CD4-positive, alpha-beta T cell treated with Interleukin-6 at 100 ng/mL for 8 hours (primary cell): ENCODE results near the gene TBC1D22A.
"Not testable (repeated sequence)": the region's sequence is repeated elsewhere in the genome, so short reads cannot be mapped to it uniquely, and the experiment has no call there.

Source experiments
- DNase-seq: peaks from one replicate; pipeline ENCODE4 v3.0.0-alpha.2; 2020; ENCODE audit warnings: mixed read lengths, low spot score

Gene TBC1D22A

GRCh38 chr22:46972901-46973831, 210.7 kb downstream of the TBC1D22A start:
- DNase-seq = no peak

GRCh38 chr22:46974077-46974476, 211.6 kb downstream of the TBC1D22A start:
- no peak for DNase-seq

DNA sequence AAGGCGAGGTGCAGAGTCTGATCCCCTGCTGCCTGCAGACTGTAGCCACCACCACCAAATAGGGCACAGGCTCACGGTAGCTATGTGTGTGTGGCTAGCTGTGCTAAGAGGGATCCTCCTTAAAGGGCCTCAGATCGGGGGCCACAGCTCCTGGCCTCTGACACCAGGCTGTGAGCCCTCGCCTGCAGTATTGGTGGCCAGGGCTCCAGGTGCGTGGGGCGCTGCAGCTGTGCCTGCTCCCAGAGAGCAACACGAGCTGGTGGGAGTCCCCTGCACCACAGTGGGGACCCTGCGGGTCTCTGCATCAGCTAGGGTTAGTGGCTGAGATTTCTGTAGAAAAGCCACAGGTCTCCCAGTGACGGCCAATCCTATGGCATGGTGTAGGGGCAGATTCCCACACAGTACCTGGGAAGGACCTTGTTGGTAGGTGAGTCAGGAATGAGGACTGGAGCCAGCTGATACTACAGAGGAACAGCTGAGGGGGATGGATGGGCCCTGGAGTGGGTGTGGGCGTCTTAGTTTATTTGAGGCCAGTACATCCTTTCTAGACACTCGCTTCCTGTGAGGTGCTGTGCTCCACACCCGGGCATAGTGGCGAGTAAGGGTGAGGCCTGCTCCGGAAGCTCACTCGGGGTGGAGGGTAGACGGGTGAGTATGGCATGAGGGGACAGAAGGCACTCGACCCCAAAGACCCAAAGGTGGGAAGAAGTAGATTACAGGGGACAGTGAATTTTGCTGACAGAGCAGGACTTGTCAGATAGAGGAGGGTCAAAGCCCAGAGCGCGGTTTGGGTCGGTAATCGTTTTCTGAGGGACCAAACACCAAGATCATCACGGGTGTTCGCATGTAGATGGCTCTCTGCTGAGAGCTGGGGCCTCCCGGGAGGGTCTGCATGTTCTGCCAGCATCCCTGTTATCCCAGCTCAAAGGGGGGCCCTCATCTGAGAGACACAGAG, 212.5 kb downstream of the TBC1D22A start:
- no peak for DNase-seq

DNA sequence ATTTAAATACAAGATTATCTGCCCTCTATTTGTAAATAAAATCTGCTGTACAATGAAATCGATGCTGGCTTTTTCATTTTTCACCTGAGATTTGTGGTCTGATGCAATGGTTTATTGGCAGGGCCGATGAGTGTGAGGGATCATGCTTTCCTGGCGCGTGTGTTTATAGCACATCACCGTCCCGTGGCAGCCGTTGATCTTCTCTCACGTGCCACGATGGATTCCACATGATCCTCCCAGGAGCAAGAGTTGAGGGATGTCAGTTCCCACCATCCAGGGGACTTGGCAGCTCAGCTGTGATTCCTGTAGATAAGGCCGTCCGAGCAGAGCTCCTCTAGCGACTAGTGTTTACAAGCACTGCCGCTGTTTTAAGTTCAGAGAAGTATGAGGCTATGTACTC, 213.7 kb downstream of the TBC1D22A start:
- DNase-seq = no peak

DNA sequence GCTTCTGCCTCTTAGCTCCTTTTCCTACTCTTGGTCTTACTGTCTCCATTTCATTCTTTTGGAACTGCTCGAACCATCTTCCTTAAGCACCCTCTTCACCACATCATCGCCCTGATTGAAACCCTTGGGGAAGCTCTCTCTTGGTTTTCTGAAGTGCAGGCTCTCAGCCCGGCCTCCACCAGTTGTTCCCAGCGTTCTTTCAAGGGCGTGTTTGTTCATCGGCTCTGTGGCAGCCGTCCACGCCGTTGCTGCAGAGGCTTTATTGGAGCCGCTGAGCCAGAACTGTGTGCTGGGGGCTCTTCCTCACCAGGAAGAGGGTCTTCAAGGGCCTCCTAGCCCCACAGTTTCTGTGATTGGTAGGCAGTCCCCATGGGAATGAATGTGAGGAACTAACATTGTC, 214.1 kb downstream of the TBC1D22A start:
- DNase-seq = no peak

DNA sequence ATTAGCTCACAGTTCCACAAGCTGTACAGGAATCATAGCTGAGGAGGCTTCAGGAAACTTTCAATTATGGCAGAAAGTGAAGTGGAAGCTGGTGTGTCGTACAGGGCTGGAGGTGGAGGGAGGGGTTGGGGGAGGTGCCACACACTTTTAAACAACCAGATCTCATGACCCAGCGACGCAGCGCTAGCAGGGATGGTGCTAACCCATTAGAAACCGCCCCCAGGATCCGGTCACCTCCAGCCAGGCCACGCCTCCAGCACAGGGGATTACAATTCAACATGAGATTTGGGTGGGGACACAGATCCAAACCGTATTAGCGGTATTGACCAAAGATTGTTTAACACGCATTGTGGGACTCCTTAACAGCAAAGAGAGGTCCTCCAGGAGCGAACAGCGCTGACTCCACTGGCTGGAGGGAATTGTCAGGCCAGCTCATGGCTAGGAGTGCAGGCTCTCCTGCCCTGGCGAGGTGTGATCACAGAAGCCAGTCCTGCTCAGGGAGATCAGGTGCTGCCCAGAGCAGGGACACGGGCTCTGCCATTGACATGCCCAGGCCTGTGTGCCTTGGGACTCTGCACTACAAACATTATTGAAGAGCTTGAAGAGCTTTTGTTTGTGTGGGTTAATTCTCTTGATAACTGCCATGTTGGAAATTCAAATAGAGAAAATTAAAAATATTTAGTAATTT, 215.3 kb downstream of the TBC1D22A start:
- no peak for DNase-seq

GRCh38 chr22:46978668-46979067, 216.2 kb downstream of the TBC1D22A start:
- DNase-seq = not testable (repeated sequence)

GRCh38 chr22:46979506-46979905, 217.1 kb downstream of the TBC1D22A start:
- DNase-seq = no peak

DNA sequence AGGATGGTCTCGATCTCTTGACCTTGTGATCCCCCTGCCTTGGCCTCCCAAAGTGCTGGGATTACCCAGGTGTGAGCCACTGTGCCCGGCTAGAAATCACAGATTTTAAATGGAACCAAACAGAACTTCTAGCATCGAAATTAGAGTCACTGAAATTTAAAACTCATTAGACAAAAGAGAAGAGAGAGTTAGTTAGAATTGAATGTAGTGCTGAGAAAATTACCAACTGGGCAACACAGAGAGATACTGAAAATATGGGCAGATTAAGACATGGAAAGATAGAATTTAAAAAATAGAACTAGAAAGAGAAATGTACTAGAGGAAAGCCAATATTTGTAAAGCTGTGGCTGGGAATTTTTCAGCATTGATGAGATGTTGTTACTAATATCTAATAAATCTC, 217.9 kb downstream of the TBC1D22A start:
- DNase-seq = no peak

DNA sequence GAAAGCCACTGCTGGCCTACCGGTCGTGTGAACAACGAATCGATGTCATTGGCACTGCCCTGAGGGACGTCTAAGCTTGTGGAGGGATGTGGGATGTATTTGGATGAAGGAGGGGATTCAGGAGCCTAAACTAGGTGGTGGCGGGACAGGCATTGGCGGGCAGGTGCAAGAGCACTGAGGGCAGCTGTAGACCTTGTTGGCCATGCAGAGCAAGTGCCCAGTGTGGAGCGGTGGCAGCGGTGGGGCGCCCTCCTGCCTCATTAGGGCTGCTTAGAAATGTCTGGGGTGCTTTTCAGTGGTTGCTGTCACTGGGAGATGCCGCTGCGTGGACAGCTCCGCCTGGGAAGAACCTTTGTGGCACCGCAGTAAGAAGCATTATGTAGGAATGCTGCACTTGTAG, 220.2 kb downstream of the TBC1D22A start:
- DNase-seq = no peak

DNA sequence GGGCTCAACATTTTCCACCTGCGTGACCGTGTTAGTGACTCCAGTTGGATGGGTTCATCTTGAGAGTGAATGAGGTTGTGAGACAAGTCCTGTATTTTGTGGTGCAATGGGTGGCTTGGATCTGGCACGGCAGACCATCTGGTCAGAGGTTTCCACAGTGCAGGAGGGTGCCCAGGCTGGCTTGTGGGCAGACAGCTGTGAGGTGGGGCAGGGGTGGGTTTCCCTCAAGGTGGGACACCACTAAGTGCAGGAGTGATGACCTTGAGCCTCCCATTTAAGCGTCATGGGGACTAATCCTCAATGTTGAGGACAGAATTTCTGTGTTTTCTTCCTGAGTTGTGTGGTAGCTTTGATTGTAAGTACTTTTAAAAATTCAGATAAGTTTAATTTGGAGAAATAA, 220.6 kb downstream of the TBC1D22A start:
- no peak for DNase-seq

GRCh38 chr22:46984751-46985506, 222.5 kb downstream of the TBC1D22A start:
- DNase-seq = no peak

- DNase-seq = no peak
Measured at GRCh38 chr22:46985507-46985882, 223.0 kb downstream of the TBC1D22A start.

DNA sequence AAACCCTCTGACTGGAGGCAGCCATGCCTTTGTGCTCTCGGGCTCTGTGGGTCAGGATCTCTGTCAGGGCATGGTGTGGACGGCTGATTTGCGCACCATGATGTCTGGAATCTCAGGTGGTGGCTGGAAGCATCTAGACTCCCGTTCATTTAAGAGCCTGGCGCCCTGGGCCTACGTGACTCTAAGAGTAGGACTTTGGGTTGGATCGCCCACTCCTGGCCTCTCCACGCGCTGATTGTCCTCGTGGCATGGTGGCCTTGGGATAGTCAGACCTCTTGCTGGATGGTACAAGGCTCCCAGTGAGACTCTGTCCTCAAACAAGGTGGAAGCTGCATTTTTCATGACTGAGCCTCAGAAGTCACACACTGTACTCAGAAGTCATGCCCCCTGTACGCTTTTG, 224.3 kb downstream of the TBC1D22A start:
- DNase-seq = no peak

- DNase-seq = no peak
Measured at GRCh38 chr22:46990937-46991550, 228.6 kb downstream of the TBC1D22A start.

GRCh38 chr22:46991666-46992065, 229.2 kb downstream of the TBC1D22A start:
- DNase-seq = no peak

GRCh38 chr22:46992121-46992731, 229.8 kb downstream of the TBC1D22A start:
- DNase-seq = no peak

- no peak for DNase-seq
Measured at GRCh38 chr22:46993633-46994032, 231.2 kb downstream of the TBC1D22A start.

DNA sequence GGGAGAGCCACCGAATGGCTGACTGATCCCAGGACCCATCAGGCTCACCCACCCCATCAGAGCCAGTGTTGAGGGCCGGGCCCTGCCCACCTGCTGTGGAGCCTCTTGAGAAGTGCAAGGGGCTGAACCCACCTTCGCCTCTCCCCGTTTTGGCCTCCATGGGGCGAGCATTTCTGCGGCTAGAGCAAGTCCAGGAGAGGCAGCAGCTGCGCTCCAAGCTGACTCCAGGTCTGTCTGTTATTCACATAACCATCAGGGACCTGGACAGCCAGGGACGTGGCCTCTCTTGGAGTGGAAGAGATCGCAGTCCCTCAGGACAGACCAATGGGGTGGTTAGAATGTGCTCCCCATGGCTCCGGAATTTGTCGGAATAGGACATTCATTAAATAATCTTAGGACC, 231.8 kb downstream of the TBC1D22A start:
- no peak for DNase-seq

GRCh38 chr22:46994983-46995382, 232.5 kb downstream of the TBC1D22A start:
- DNase-seq = no peak
